Measurements from ENCODE around the gene MPL.
"Not testable (repeated sequence)": the region's sequence is repeated elsewhere in the genome, so short reads cannot be mapped to it uniquely, and the experiment has no call there.

Gene MPL

DNA sequence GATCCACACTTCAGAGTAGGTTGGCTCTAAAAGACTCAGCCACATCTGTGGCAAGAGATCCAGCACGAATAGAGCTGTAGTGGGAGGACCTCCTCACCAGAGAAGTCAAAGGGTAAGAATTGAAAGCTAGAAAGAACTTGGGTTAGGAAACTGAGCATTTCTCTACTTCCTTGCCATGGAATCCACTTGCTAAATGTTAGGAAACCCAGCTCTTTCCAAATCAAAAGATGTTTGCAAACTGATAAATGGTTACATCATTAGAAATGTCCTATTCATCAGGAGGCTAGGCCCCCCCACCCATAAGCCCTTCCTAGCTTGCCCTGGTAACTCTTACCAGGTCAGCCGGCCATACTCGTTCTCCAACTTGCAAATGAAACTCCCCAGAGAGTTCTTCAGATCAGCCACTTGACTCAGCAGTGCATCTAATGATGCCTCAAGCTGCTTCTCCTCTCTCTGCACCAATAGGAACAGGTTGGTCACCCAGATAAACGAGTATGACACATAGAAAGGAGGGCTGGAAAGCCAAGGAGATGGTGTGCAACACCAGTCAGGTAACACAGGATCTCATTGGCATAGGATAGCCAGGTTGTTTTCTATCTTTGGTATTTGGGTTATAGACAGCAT lies 50.5 kb downstream of the MPL start:
- ATAC-seq (replicated peaks; ENCODE audit: extremely low read depth, poor library complexity, severe bottlenecking) (no peak), DNase-seq (ENCODE audit: low spot score in 2 of 2) (no peak)
- H3K27ac Mint-ChIP-seq (ENCODE audit: low read depth), result peak overlapping the region; percentile 17
- H3K4me1 Mint-ChIP-seq, result peaks cover 35% of the 10 kb centered on the region
- H3K9me3 Mint-ChIP-seq, result no peaks in the 10 kb centered on the region
- peaks cover 29% of the 10 kb centered on the region for H3K36me3 Mint-ChIP-seq (ENCODE audit: insufficient read depth)
- peak overlapping the region; percentile 100 for H3K4me3 Mint-ChIP-seq
- H3K27me3 Mint-ChIP-seq, result no peaks in the 10 kb centered on the region

DNA sequence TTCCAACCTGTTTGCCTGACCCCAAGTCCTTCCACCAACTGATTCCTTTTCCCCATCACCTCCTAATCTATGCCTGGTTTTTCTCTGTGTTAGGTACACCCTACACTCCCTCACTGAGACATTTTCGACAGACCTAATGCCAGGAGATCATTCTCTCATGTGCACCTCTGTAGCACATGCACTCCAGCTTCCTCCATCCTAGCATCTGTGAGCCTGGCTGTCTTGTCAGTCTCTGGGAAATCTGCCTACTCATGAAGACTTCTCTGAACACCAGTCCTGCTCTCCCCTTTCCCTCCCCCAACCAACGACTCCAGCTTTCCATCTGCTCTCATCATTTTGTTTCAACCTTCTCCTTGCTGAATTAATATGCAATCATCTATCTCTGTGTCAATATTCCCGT lies 51.0 kb downstream of the MPL start:
- Mint-ChIP-seq H3K4me3 (peak overlapping the region; percentile 100), H3K27me3 (no peaks in the 10 kb centered on the region), H3K9me3 (no peaks in the 10 kb centered on the region), H3K4me1 (peaks cover 40% of the 10 kb centered on the region), H3K27ac (ENCODE audit: low read depth) (peak overlapping the region; percentile 17), H3K36me3 (ENCODE audit: insufficient read depth) (peaks cover 27% of the 10 kb centered on the region)
- ATAC-seq (replicated peaks; ENCODE audit: extremely low read depth, poor library complexity, severe bottlenecking) (no peak), DNase-seq (ENCODE audit: low spot score in 2 of 2) (no peak)

DNA sequence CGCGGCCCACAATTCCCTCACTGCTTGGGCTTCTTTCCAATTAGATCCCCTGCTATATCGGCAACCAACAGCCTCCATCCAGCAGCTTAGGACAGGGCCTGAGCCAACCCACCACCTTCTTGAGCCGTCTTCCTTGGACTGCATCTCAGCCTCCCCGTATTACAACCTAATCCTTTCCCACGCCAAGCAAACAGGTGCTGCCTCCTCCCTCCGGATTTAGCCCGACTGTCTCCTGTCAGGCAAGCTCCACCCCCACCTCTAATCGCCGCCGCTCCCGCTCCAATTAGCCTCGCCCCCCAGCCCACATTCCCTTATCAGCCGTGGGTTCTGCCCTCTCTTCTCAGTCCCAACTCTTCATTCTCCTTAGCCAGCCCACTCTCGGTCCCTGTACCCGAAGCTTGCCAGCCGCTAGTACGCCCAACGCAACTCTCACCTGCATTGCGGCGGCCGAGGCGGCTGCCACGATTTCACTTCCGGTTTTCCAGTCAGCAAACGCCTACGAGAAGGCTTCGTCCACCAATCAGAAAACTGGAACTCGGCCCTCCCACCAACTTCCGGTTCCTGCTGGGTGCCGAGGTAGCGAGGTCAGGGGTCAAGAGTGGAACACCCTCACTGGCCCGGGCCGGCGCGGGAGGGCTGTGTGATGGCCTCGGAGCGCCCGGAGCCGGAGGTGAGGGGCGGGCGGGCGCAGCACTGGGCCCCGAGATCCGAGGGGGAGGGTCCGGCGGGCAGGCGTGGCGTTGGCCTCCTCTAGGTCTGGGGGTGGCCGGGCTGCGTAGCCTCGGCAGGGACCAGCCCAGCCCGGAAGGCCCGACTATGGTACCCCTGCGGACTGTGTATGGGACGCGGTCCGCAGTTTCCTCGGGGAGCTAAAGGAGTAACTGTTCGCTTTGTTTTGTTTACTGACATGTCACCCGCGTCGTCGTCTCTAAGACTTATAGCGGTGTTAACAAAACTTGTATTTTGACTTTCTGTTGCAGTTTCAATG lies 52.0 kb downstream of the MPL start, which contains the start of the genes MED8 and SZT2:
Gene MED8 (minus strand): TSS at position 475 of the 988 bp plus-strand sequence. CDS start 36 bp downstream, at position 439.
Gene SZT2 (plus strand): TSS at position 574 of the 988 bp plus-strand sequence. CDS start 70 bp downstream, at position 644.
- H3K27me3 Mint-ChIP-seq, result no peaks in the 10 kb centered on the region
- ATAC-seq (replicated peaks; ENCODE audit: extremely low read depth, poor library complexity, severe bottlenecking) (peak; percentile 96), DNase-seq (ENCODE audit: low spot score in 2 of 2) (peak; percentile 83 to 89)
- H3K4me3 Mint-ChIP-seq, result peak within 1 kb of the TSS; percentile 100
- H3K27ac Mint-ChIP-seq (ENCODE audit: low read depth), result peak within 1 kb of the TSS; percentile 100
- H3K9me3 Mint-ChIP-seq, result no peaks in the 10 kb centered on the region
- H3K4me1 Mint-ChIP-seq, result peaks cover 44% of the 10 kb centered on the region
- peaks cover 25% of the 10 kb centered on the region for H3K36me3 Mint-ChIP-seq (ENCODE audit: insufficient read depth)

DNA sequence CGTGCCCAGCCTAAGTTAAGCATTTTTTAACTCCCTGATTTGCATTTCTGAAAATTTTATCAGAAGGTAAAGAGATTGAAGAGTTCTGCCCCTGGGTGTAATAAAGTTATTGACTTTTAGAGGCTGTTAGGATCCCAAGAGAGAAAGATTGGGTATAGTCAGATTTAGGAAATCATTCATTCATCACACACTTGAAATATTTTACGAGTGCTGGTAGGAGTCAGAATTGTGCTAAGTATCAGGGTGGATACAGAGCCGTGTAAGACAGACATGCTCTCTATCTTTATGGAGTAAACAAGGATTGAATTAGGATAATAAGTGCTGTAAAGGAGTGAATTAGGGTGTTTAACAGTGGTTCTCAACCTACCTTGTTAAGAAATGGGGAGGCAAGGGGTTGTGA lies 55.1 kb downstream of the MPL start:
- no peaks in the 10 kb centered on the region for H3K9me3 Mint-ChIP-seq
- H3K36me3 Mint-ChIP-seq (ENCODE audit: insufficient read depth), result peaks cover 19% of the 10 kb centered on the region
- H3K27ac Mint-ChIP-seq (ENCODE audit: low read depth), result no peak overlapping the region
- H3K4me3 Mint-ChIP-seq, result no peak overlapping the region
- peaks cover 59% of the 10 kb centered on the region for H3K4me1 Mint-ChIP-seq
- no peak for DNase-seq (ENCODE audit: low spot score in 2 of 2)
- no peaks in the 10 kb centered on the region for H3K27me3 Mint-ChIP-seq
- no peak for ATAC-seq (replicated peaks; ENCODE audit: extremely low read depth, poor library complexity, severe bottlenecking)

DNA sequence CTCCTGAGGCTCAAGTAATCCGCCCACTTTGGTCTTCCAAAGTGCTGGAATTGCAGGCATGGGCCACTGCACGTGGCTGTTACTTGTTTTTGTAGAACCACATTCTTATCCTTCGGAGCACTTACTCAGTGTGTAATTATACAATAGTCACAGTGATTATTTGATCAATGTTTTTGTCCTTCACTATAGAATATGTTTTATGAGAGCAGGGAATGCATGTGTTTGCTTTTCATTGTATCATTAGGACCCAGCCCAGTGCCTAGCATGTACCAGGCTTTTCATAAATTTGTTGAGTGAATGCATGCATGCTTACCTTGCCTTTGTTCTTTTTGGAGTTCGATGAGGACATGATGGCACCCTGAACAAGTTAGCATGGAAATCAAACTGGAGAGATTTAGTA lies 57.9 kb downstream of the MPL start:
- DNase-seq (ENCODE audit: low spot score in 2 of 2) (no peak), ATAC-seq (replicated peaks; ENCODE audit: extremely low read depth, poor library complexity, severe bottlenecking) (no peak)
- H3K9me3 Mint-ChIP-seq, result no peaks in the 10 kb centered on the region
- peaks cover 56% of the 10 kb centered on the region for H3K4me1 Mint-ChIP-seq
- no peak overlapping the region for H3K4me3 Mint-ChIP-seq
- peaks cover 15% of the 10 kb centered on the region for H3K36me3 Mint-ChIP-seq (ENCODE audit: insufficient read depth)
- H3K27ac Mint-ChIP-seq (ENCODE audit: low read depth), result no peak overlapping the region
- H3K27me3 Mint-ChIP-seq, result no peaks in the 10 kb centered on the region

DNA sequence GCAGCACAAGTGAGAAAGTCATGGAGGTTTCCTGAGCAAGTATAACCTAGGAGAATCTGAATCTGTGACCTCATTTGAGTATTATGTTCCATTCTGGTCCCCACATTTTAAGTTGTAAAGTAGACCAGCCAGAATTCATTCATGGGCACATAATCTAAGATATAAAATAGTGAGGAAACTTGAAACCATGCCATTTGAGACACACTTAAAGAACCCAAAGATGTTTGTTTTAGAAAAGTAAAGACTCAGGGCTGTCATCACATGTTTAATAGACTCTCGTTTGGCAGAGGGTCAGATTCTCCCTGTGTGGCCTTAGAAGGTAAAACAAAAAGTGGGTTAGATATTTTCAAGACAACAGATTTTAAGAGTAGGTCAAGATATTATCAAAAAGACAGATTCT lies 58.4 kb downstream of the MPL start:
- Mint-ChIP-seq H3K4me1 (peaks cover 54% of the 10 kb centered on the region), H3K9me3 (no peaks in the 10 kb centered on the region), H3K4me3 (no peak overlapping the region), H3K27me3 (no peaks in the 10 kb centered on the region), H3K27ac (ENCODE audit: low read depth) (no peak overlapping the region), H3K36me3 (ENCODE audit: insufficient read depth) (peaks cover 15% of the 10 kb centered on the region)
- DNase-seq (ENCODE audit: low spot score in 2 of 2) (no peak), ATAC-seq (replicated peaks; ENCODE audit: extremely low read depth, poor library complexity, severe bottlenecking) (no peak)

DNA sequence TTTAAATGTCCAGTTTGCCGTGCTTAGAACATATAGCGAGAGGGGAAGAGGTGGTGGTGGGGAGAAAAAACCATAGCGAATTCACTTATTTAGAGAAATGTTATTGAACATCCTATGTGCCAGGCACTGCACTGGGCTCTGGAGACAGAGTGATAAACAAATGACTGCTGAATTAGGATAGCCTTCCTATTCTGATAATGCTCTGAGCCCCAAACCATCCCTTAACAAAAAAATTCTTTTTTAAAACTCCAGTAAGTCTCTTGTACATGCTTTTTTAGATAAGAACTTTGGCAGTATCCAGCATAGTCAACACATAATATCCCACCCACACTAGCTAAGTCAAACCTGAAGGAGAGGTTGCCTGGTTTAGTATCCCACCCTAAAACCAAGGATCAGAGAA lies 60.6 kb downstream of the MPL start:
- H3K27me3 Mint-ChIP-seq, result no peaks in the 10 kb centered on the region
- peaks cover 20% of the 10 kb centered on the region for H3K36me3 Mint-ChIP-seq (ENCODE audit: insufficient read depth)
- no peak overlapping the region for H3K4me3 Mint-ChIP-seq
- no peak for DNase-seq (ENCODE audit: low spot score in 2 of 2)
- peaks cover 58% of the 10 kb centered on the region for H3K4me1 Mint-ChIP-seq
- no peak for ATAC-seq (replicated peaks; ENCODE audit: extremely low read depth, poor library complexity, severe bottlenecking)
- no peak overlapping the region for H3K27ac Mint-ChIP-seq (ENCODE audit: low read depth)
- no peaks in the 10 kb centered on the region for H3K9me3 Mint-ChIP-seq

DNA sequence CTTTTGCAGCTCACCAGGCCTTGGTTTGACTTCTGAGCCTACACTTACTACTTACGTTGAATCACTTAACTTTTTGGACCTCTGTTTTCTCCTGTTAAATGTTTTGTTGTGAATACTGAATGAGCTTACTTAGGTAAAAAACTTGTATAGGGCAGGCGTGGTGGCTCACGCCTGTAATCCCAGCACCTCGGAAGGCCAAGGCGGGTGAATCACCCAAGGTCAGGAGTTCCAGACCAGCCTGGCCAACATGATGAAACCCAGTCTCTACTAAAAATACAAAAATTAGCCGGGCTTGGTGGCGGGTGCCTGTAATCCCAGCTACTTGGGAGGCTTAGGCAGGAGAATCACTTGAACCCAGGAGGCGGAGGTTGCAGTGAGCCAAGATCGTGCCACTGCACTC lies 62.8 kb downstream of the MPL start:
- H3K36me3 Mint-ChIP-seq (ENCODE audit: insufficient read depth), result peaks cover 25% of the 10 kb centered on the region
- not testable (repeated sequence) for H3K27ac Mint-ChIP-seq (ENCODE audit: low read depth); ATAC-seq (replicated peaks; ENCODE audit: extremely low read depth, poor library complexity, severe bottlenecking)

DNA sequence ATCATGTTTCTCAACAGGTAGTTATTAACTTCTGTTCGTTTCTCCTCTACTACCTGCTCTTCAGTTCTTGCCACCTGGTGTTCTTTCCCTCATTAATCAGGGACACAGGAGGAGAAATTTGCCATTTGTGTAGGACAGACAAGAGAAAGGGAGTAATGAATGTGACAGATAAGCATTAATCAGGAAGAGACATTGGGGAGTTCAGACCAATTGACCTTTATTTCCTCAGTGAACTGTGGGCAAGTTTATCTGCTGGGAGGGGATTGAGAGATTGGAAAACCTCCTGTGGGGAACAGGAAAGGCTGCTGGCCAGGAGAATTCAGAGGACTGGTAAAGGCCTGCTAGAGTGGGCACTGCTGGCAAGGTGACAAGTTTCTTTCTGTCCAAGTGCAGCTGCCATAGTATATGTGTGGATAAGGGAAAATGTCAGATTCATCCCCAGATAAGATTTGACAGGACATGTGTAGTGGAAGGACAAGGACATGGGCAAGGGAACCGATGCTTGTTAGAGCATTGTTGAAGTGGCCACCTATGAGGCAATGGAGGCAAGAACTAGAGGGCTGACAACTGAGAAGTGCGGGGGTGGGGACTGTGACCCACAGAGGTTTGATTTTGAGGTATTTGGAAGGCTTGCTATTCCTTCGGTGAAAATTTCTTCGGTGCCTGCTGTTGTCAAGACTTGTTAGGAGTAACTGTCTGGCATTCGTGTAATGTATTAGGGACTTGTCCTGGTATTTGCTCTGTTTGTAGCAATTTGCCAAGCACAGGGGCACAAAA lies 64.7 kb downstream of the MPL start:
- Mint-ChIP-seq H3K4me1 (peaks cover 38% of the 10 kb centered on the region), H3K4me3 (no peak overlapping the region), H3K36me3 (ENCODE audit: insufficient read depth) (peaks cover 35% of the 10 kb centered on the region), H3K9me3 (no peaks in the 10 kb centered on the region), H3K27ac (ENCODE audit: low read depth) (no peak overlapping the region), H3K27me3 (no peaks in the 10 kb centered on the region)
- DNase-seq (ENCODE audit: low spot score in 2 of 2) (no peak), ATAC-seq (replicated peaks; ENCODE audit: extremely low read depth, poor library complexity, severe bottlenecking) (no peak)

More for the DNA sequence above, 62.8 kb downstream of the MPL start:
- H3K4me1 Mint-ChIP-seq, result peaks cover 46% of the 10 kb centered on the region
- not testable (repeated sequence) for DNase-seq (ENCODE audit: low spot score in 2 of 2); H3K9me3 Mint-ChIP-seq; H3K27me3 Mint-ChIP-seq; H3K4me3 Mint-ChIP-seq
